Central memory CD8-positive, alpha-beta T cell (primary cell): Measurements from ENCODE around the gene GALNT1.

ENCODE experiments used
- ATAC-seq: fragments of 150-1000 bp; cut with Tn5 transposase; replicated peaks from 2 replicates; pipeline ENCODE4 v1.10.0; 2022; ENCODE audit warnings: mild to moderate bottlenecking, moderate FRiP score, moderate number of reproducible peaks; ENCODE audit not compliant: poor library complexity, severe bottlenecking; ENCODE audit errors: extremely low read depth
- DNase-seq, 2 donors: peaks; one replicate each; pipeline ENCODE4 v3.0.0; 2021; ENCODE audit warnings: low spot score in 2 of 2
- H3K27ac Mint-ChIP-seq: one replicate; pipeline ENCODE4 v1.8.0; 2022; ENCODE audit warnings: low read depth, mild to moderate bottlenecking, moderate library complexity, mixed read lengths
- H3K27me3 Mint-ChIP-seq: one replicate; pipeline ENCODE4 v1.8.0; 2022; ENCODE audit warnings: mixed read lengths
- H3K36me3 Mint-ChIP-seq: one replicate; pipeline ENCODE4 v1.8.0; 2022; ENCODE audit warnings: mild to moderate bottlenecking, moderate library complexity, mixed read lengths; ENCODE audit not compliant: insufficient read depth
- H3K4me1 Mint-ChIP-seq: one replicate; pipeline ENCODE4 v1.8.0; 2022; ENCODE audit warnings: mixed read lengths
- H3K4me3 Mint-ChIP-seq: one replicate; pipeline ENCODE4 v1.8.0; 2022; ENCODE audit warnings: mild to moderate bottlenecking, moderate library complexity, mixed read lengths
- H3K9me3 Mint-ChIP-seq: one replicate; pipeline ENCODE4 v1.8.0; 2022; ENCODE audit warnings: mixed read lengths

Gene GALNT1

DNA sequence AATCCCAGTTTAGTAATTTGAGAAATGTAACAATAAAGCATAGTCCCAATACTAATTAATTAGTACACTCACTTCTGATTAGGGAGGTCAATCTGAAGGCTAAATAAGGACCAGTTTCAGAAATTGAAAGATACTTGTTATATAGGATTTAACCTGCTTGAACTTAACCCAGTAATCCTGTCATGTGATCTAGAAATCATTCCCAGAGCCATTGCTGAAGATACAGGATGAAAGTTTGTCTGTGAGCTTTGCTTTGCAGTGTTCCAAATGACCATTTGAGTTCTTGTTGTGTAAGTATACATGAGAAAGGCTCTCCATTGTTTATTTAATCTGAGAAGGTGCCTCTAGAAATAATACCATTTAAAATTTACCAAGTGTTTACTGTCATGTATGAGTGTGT is 52.2 kb downstream of the GALNT1 start:
- Mint-ChIP-seq H3K27me3 (no peaks in the 10 kb centered on the region), H3K27ac (no peak overlapping the region), H3K4me1 (no peaks in the 10 kb centered on the region), H3K9me3 (peaks cover 4% of the 10 kb centered on the region), H3K36me3 (peaks cover 2% of the 10 kb centered on the region), H3K4me3 (no peak overlapping the region)
- ATAC-seq = no peak
- no peak for DNase-seq

GRCh38 chr18:35634323-35634722 is 52.8 kb downstream of the GALNT1 start:
- DNase-seq (no peak), ATAC-seq (no peak)
- Mint-ChIP-seq H3K9me3 (peaks cover 4% of the 10 kb centered on the region), H3K27ac (no peak overlapping the region), H3K36me3 (peaks cover 2% of the 10 kb centered on the region), H3K27me3 (no peaks in the 10 kb centered on the region), H3K4me1 (no peaks in the 10 kb centered on the region), H3K4me3 (no peak overlapping the region)

- H3K27ac Mint-ChIP-seq = no peak overlapping the region
- H3K36me3 Mint-ChIP-seq = peaks cover 2% of the 10 kb centered on the region
- no peaks in the 10 kb centered on the region for H3K4me1 Mint-ChIP-seq
- ATAC-seq = no peak
- H3K27me3 Mint-ChIP-seq = no peaks in the 10 kb centered on the region
- H3K4me3 Mint-ChIP-seq = no peak overlapping the region
- peaks cover 4% of the 10 kb centered on the region for H3K9me3 Mint-ChIP-seq
- no peak for DNase-seq
Measured at GRCh38 chr18:35635170-35635569, 53.6 kb downstream of the GALNT1 start.

- DNase-seq (no peak), ATAC-seq (no peak)
- Mint-ChIP-seq H3K9me3 (no peaks in the 10 kb centered on the region), H3K4me3 (no peak overlapping the region), H3K4me1 (peaks cover 8% of the 10 kb centered on the region), H3K36me3 (peaks cover 2% of the 10 kb centered on the region), H3K27ac (no peak overlapping the region), H3K27me3 (no peaks in the 10 kb centered on the region)
Measured at GRCh38 chr18:35637227-35637626, 55.7 kb downstream of the GALNT1 start.

DNA sequence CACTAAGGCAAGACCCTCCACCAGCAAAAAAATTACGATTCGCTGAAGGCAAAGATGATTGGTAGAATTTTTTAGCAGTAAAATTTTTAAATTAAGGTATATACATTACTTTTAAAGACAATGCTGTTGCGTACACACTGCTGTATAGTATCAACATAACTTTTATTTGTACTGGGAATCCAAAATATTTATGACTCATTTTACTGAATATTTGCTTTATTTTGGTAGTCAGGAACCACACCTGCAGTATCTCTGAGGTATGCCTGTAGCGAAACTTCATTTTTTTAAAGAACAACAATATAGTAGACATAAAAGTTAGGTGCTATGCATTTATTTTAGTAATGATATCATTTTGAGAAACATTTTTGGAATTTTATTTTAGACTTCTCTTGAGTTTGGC is 57.8 kb downstream of the GALNT1 start:
- ATAC-seq = no peak
- no peak overlapping the region for H3K27ac Mint-ChIP-seq
- no peak overlapping the region for H3K4me3 Mint-ChIP-seq
- peaks cover 10% of the 10 kb centered on the region for H3K4me1 Mint-ChIP-seq
- no peaks in the 10 kb centered on the region for H3K9me3 Mint-ChIP-seq
- H3K36me3 Mint-ChIP-seq = peaks cover 2% of the 10 kb centered on the region
- H3K27me3 Mint-ChIP-seq = no peaks in the 10 kb centered on the region
- no peak for DNase-seq

GRCh38 chr18:35641467-35641866 is 59.9 kb downstream of the GALNT1 start:
- no peak overlapping the region for H3K4me3 Mint-ChIP-seq
- H3K36me3 Mint-ChIP-seq = no peaks in the 10 kb centered on the region
- DNase-seq = no peak
- H3K27ac Mint-ChIP-seq = no peak overlapping the region
- peaks cover 10% of the 10 kb centered on the region for H3K4me1 Mint-ChIP-seq
- H3K9me3 Mint-ChIP-seq = no peaks in the 10 kb centered on the region
- H3K27me3 Mint-ChIP-seq = no peaks in the 10 kb centered on the region
- ATAC-seq = no peak

DNA sequence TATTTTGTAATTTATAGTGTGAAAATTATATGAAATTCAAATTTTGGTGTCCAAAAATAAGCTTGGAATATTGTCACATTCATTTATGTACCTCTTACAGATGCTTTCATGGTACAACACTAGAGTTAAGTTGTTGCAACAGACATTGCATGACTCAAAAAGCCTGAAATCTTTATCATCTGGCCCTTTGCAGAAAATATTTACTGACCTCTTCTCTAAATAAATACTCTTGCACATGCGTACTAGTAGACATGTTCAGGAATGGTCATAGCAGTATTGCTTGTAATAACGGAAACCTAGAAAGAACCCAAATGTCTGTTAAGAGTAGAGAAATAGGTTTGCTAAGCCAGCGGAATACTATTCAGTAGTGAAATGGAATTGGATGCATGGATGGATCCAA is 60.4 kb downstream of the GALNT1 start:
- Mint-ChIP-seq H3K27me3 (no peaks in the 10 kb centered on the region), H3K4me3 (no peak overlapping the region), H3K4me1 (peaks cover 13% of the 10 kb centered on the region), H3K27ac (peak overlapping the region; percentile 61), H3K9me3 (no peaks in the 10 kb centered on the region), H3K36me3 (no peaks in the 10 kb centered on the region)
- DNase-seq = no peak
- no peak for ATAC-seq

DNA sequence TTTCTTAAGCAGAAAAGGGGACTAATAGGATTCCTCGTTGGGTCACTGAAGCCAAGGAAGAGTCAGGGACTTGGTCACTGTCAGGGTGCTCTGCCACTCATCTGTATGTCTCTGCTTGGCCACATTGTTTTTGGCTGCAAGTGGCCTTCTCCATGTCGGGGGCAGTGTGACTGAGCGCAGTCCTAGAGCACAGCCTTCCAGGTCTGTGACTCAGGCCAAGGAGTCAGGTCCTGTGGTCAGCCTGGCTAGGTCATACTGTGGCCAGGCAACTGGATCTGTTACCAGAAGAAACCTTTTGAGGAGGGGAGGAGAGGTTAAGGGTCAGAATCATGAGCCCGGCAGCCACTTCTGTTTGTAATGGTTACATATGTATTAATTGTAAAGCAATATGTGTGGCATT is 61.3 kb downstream of the GALNT1 start:
- Mint-ChIP-seq H3K4me1 (peaks cover 20% of the 10 kb centered on the region), H3K4me3 (no peak overlapping the region), H3K9me3 (no peaks in the 10 kb centered on the region), H3K27ac (no peak overlapping the region), H3K36me3 (peaks cover 1% of the 10 kb centered on the region), H3K27me3 (no peaks in the 10 kb centered on the region)
- DNase-seq = no peak
- ATAC-seq = no peak

DNA sequence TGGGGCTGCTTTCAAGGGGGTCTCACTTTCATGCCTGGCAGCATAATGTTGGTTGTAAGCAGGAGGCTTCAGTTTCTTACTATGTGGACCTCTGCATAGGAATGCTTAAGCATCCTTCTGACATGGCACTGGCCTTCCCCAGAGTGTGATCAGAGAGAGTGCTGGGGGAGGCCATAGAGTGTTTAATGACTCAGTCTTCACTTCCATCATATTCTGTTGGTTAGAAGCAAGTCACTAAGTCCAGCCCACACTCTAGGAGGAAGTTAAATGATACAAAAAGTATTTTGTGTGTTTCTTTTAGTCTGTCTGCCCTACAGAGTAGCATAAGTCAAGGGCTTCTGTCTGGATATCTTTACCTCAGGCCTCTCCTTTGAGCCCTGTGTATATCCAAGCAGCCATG is 64.9 kb downstream of the GALNT1 start:
- peaks cover 23% of the 10 kb centered on the region for H3K4me1 Mint-ChIP-seq
- no peak for DNase-seq
- H3K36me3 Mint-ChIP-seq = peaks cover 1% of the 10 kb centered on the region
- H3K27ac Mint-ChIP-seq = no peak overlapping the region
- no peaks in the 10 kb centered on the region for H3K9me3 Mint-ChIP-seq
- ATAC-seq = no peak
- no peak overlapping the region for H3K4me3 Mint-ChIP-seq
- no peaks in the 10 kb centered on the region for H3K27me3 Mint-ChIP-seq

GRCh38 chr18:35653392-35654135 is 72.0 kb downstream of the GALNT1 start:
- Mint-ChIP-seq H3K36me3 (peaks cover 2% of the 10 kb centered on the region), H3K27ac (no peak overlapping the region), H3K27me3 (no peaks in the 10 kb centered on the region), H3K9me3 (no peaks in the 10 kb centered on the region), H3K4me1 (peaks cover 29% of the 10 kb centered on the region), H3K4me3 (no peak overlapping the region)
- ATAC-seq (no peak), DNase-seq (no peak)

DNA sequence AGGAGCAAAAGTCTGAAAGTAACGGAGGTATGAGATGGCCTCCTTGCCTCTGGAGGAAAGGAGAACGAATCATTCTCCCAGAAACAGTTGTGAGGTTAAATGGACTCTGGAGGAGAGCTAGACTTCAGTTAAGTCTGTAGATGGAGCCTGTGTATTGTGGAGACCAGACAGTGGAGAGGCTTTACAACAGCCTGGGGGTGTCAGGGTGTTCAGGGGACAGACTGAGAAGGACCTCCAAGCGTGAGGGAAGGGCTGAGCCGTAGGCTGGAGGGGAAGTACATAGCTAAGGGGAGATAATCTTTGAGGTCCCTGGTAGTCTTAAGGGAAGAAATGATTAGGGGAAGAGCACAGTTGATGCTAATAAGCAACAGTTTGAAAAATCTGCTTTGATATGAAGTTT is 76.6 kb downstream of the GALNT1 start:
- H3K27ac Mint-ChIP-seq = no peak overlapping the region
- no peaks in the 10 kb centered on the region for H3K27me3 Mint-ChIP-seq
- DNase-seq (no peak), ATAC-seq (no peak)
- peaks cover 23% of the 10 kb centered on the region for H3K4me1 Mint-ChIP-seq
- no peak overlapping the region for H3K4me3 Mint-ChIP-seq
- H3K36me3 Mint-ChIP-seq = peaks cover 5% of the 10 kb centered on the region
- H3K9me3 Mint-ChIP-seq = no peaks in the 10 kb centered on the region

- no peak overlapping the region for H3K27ac Mint-ChIP-seq
- DNase-seq (no peak), ATAC-seq (no peak)
- H3K4me3 Mint-ChIP-seq = no peak overlapping the region
- H3K36me3 Mint-ChIP-seq = peaks cover 13% of the 10 kb centered on the region
- H3K27me3 Mint-ChIP-seq = no peaks in the 10 kb centered on the region
- no peaks in the 10 kb centered on the region for H3K9me3 Mint-ChIP-seq
- H3K4me1 Mint-ChIP-seq = peaks cover 10% of the 10 kb centered on the region
Measured at GRCh38 chr18:35661483-35662146, 80.1 kb downstream of the GALNT1 start.

DNA sequence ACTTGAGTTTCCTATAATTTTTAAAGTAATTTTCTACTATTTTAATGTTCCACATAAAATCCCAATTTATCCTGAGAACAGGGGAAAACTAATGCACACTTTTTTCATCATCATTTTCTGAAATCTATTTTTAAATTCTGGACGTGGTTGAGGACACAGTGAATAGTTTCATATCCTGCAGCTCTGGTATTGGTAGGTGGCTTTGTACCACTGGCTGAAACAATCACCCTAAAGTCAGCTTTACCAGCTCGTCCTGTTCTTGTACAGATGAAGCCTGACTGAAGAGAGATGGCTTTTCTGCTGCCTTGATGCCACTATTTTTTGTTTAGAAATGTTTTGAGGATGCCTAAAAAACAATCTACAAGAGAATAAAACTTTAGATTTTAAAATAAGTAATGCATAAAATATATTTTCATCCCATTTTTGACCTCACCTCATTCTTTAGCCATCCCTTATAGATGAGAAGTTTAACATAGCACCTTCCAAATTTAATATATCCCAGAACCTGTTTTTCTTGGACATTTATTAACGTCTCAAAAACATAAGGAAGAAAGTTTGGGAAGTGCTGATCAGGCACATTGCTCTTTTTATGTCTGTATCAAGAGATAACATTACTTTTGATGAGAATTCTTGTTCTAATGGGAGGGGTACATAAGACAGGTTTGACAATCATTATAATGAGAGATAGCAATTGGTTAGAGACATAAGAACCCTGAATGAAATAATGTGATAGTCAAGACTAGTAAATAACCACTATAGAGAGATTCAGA is 80.9 kb downstream of the GALNT1 start:
- ATAC-seq (no peak), DNase-seq (no peak)
- Mint-ChIP-seq H3K27me3 (no peaks in the 10 kb centered on the region), H3K36me3 (peaks cover 17% of the 10 kb centered on the region), H3K4me3 (no peak overlapping the region), H3K4me1 (peaks cover 10% of the 10 kb centered on the region), H3K27ac (no peak overlapping the region), H3K9me3 (no peaks in the 10 kb centered on the region)
